ENCODE results near the gene GTF3C2.
"Not testable (repeated sequence)": the region's sequence is repeated elsewhere in the genome, so short reads cannot be mapped to it uniquely, and the experiment has no call there.

The GTF3C2 gene

GRCh38 chr2:27319839-27320238, 36.7 kb downstream of the GTF3C2 start:
- DNase-seq: not testable (repeated sequence)

- no peak for DNase-seq
Measured at GRCh38 chr2:27316655-27317412, 39.7 kb downstream of the GTF3C2 start.

GRCh38 chr2:27315122-27315521, 41.4 kb downstream of the GTF3C2 start:
- no peak for DNase-seq

- no peak for DNase-seq
Measured at GRCh38 chr2:27314709-27315108, 41.9 kb downstream of the GTF3C2 start.

- DNase-seq: no peak
Measured at GRCh38 chr2:27313882-27314645, 42.5 kb downstream of the GTF3C2 start.

- DNase-seq: no peak
Measured at GRCh38 chr2:27312152-27312551, 44.4 kb downstream of the GTF3C2 start.

- DNase-seq: no peak
Measured at GRCh38 chr2:27309651-27310050, 46.9 kb downstream of the GTF3C2 start.

- no peak for DNase-seq
Measured at GRCh38 chr2:27308359-27308881, 48.1 kb downstream of the GTF3C2 start, which contains the start of gene UCN. UCN (minus strand) TSS chr2:27308445; CDS start chr2:27307895, 550 bp downstream.

- no peak for DNase-seq
Measured at GRCh38 chr2:27307545-27308358, 48.8 kb downstream of the GTF3C2 start.

- no peak for DNase-seq
Measured at GRCh38 chr2:27307287-27307544, 49.3 kb downstream of the GTF3C2 start.

- no peak for DNase-seq
Measured at GRCh38 chr2:27306573-27307286, 49.8 kb downstream of the GTF3C2 start.

- no peak for DNase-seq
Measured at GRCh38 chr2:27306136-27306535, 50.4 kb downstream of the GTF3C2 start.

- no peak for DNase-seq
Measured at GRCh38 chr2:27305516-27305915, 51.0 kb downstream of the GTF3C2 start.

- DNase-seq: no peak
Measured at GRCh38 chr2:27304488-27305240, 51.9 kb downstream of the GTF3C2 start.

- peak; percentile 62 to 76 for DNase-seq
Measured at GRCh38 chr2:27303093-27304025, 53.2 kb downstream of the GTF3C2 start.

GRCh38 chr2:27300606-27301005, 56.0 kb downstream of the GTF3C2 start:
- not testable (repeated sequence) for DNase-seq

- DNase-seq: no peak
Measured at GRCh38 chr2:27298391-27299080, 58.0 kb downstream of the GTF3C2 start.

- no peak for DNase-seq
Measured at GRCh38 chr2:27297195-27297594, 59.4 kb downstream of the GTF3C2 start.

GRCh38 chr2:27296481-27296880, 60.1 kb downstream of the GTF3C2 start:
- no peak for DNase-seq

- no peak for DNase-seq
Measured at GRCh38 chr2:27294928-27295327, 61.6 kb downstream of the GTF3C2 start.

Measured in AML-193 (cell line).